Measurements from ENCODE around the gene TBCK.

DNA sequence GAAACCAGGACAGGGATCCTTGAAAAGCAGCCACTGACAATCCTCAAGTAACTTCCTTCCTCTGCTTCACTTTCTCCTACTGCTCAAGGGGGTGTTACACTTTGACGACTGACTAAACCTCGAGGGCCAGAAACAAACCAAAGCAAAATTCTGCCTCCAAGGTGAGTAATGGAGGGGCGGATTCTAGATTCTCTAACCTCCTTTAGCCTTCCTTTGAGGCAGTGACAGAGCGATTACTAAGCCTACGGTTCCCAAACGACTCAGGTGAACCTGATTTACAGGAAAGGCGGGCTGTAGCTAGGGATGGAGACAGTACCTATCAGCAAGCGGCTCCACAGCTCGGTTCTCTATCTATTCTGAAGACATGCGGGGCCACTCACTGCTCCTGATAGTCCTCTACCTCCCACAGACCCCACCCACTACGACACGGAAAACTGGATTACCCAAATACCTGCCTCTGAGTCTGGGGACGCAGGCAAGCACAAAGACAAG is 487 bp downstream of the TBCK start:
- TF ChIP-seq POLR2A (IDR thresholded peaks at IDR 0.05; ENCODE audit: low read depth, low read length) (no peak), CTCF (IDR thresholded peaks at IDR 0.05; ENCODE audit: extremely low read depth in 1 of 2, insufficient read depth in 1 of 2, low read depth in 1 of 2, low read length in 2 of 2) (no peak), POLR2AphosphoS5 (IDR thresholded peaks at IDR 0.05; ENCODE audit: insufficient read depth, low read depth, low read length) (no peak), EZH2 (IDR thresholded peaks at IDR 0.05; ENCODE audit: borderline replicate concordance, low read depth, low read length, severe bottlenecking) (no peak), MYC (IDR thresholded peaks at IDR 0.05; ENCODE audit: low read depth, low read length) (no peak), JUN (IDR thresholded peaks at IDR 0.05; ENCODE audit: borderline replicate concordance, insufficient read depth, insufficient read length, low read depth) (no peak), FOS (IDR thresholded peaks at IDR 0.05; ENCODE audit: borderline replicate concordance, insufficient read depth, low read length) (no peak)
- TF ChIP-seq, protein P1, sequence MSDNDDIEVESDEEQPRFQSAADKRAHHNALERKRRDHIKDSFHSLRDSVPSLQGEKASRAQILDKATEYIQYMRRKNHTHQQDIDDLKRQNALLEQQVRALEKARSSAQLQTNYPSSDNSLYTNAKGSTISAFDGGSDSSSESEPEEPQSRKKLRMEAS (IDR thresholded peaks at IDR 0.05; ENCODE audit: insufficient read depth, insufficient read length) = no peak
